Right atrium auricular region (tissue), 2 donors: Measurements from ENCODE around the gene COLEC11. TPM values are rescaled to one million over a fixed set of nuclear protein-coding genes. Genes with fewer than 3 reads are reported as not detected.
"Not testable (repeated sequence)": the region's sequence is repeated elsewhere in the genome, so short reads cannot be mapped to it uniquely, and the experiment has no call there.

Experiments used
- DNase-seq: peaks from one replicate; pipeline ENCODE4 v3.0.0-alpha.2; 2019; ENCODE audit warnings: low spot score
- H3K27ac ChIP-seq, 2 donors: fragments of 200-600 bp; sonication (generic); 1 replicate in 1 of 2; 2 replicates in 1 of 2; pipeline ENCODE4 v1.5.1; 2016 to 2019
- H3K27me3 ChIP-seq, 2 donors: fragments of 200-600 bp; sonication (generic); one replicate each; pipeline versions ENCODE4 v1.5.1 to v1.6.0; 2017 to 2019
- H3K36me3 ChIP-seq: fragments of 200-600 bp; sonication (generic); one replicate; pipeline ENCODE4 v1.5.1; 2016
- H3K4me1 ChIP-seq, 2 donors: fragments of 200-600 bp; sonication (generic); one replicate each; pipeline versions ENCODE4 v1.5.1 to v1.6.0; 2017 to 2019
- H3K4me3 ChIP-seq, 2 donors: fragments of 200-600 bp; sonication (generic); 1 replicate in 1 of 2; 2 replicates in 1 of 2; pipeline ENCODE4 v1.5.1; 2017 to 2019; ENCODE audit warnings: mild to moderate bottlenecking in 1 of 2, moderate library complexity in 1 of 2
- H3K9me3 ChIP-seq, 2 donors: fragments of 200-600 bp; sonication (generic); one replicate each; pipeline ENCODE4 v1.5.1; 2019
- CTCF ChIP-seq, 2 donors: fragments of 200-600 bp; sonication (generic); IDR thresholded peaks; one replicate each; pipeline ENCODE4 v1.5.1; 2019; ENCODE audit warnings: antibody characterized with exemption in 2 of 2
- total RNA-seq, 2 donors: library from RNA; depleted of rRNA; stranded (reverse); fragments of >200 nt; gene quantifications; one replicate each; pipeline ENCODE4 v1.1.0, GENCODE V29; 2016

The COLEC11 gene
- total RNA-seq, 2 donors from 2014 or later, result 27.8 to 56.6 TPM

GRCh38 chr2:3617198-3617890 lies 22.4 kb downstream of the COLEC11 start:
- TF ChIP-seq CTCF (IDR thresholded peaks at IDR 0.05), result no peak

GRCh38 chr2:3618367-3618766 lies 23.5 kb downstream of the COLEC11 start:
- Histone ChIP-seq H3K36me3 (no peaks in the 10 kb centered on the region), H3K27me3 (no peaks in the 10 kb centered on the region), H3K4me1 (no peaks in the 10 kb centered on the region), H3K4me3 (no peak overlapping the region), H3K9me3 (peaks cover 0 to 7% of the 10 kb centered on the region in 2 donors), H3K27ac (no peak overlapping the region)
- DNase-seq, result no peak
- TF ChIP-seq CTCF (IDR thresholded peaks at IDR 0.05), result no peak

More at GRCh38 chr2:3617198-3617890, 22.4 kb downstream of the COLEC11 start:
- Histone ChIP-seq H3K27me3 (no peaks in the 10 kb centered on the region), H3K36me3 (no peaks in the 10 kb centered on the region), H3K9me3 (peaks cover 0 to 7% of the 10 kb centered on the region in 2 donors), H3K27ac (no peak overlapping the region), H3K4me1 (no peaks in the 10 kb centered on the region), H3K4me3 (no peak overlapping the region)
- no peak for DNase-seq

GRCh38 chr2:3619033-3619432 lies 24.1 kb downstream of the COLEC11 start:
- H3K36me3 ChIP-seq, result no peaks in the 10 kb centered on the region
- no peak for TF ChIP-seq CTCF (IDR thresholded peaks at IDR 0.05)
- H3K4me1 ChIP-seq, result no peaks in the 10 kb centered on the region
- H3K4me3 ChIP-seq, result no peak overlapping the region
- H3K9me3 ChIP-seq, result peaks cover 0 to 7% of the 10 kb centered on the region in 2 donors
- no peaks in the 10 kb centered on the region for H3K27me3 ChIP-seq
- H3K27ac ChIP-seq, result no peak overlapping the region
- no peak for DNase-seq

- H3K27ac ChIP-seq, H3K9me3 ChIP-seq, H3K4me3 ChIP-seq, H3K4me1 ChIP-seq, DNase-seq, H3K27me3 ChIP-seq, H3K36me3 ChIP-seq: not testable (repeated sequence)
Observed at GRCh38 chr2:3619661-3620060, 24.7 kb downstream of the COLEC11 start.

- H3K4me1 ChIP-seq, result peaks cover 0 to under 1% of the 10 kb centered on the region in 2 donors
- H3K36me3 ChIP-seq, result no peaks in the 10 kb centered on the region
- no peak for TF ChIP-seq CTCF (IDR thresholded peaks at IDR 0.05)
- no peak for DNase-seq
- no peak overlapping the region for H3K27ac ChIP-seq
- H3K9me3 ChIP-seq, result no peaks in the 10 kb centered on the region
- H3K4me3 ChIP-seq, result no peak overlapping the region
- no peaks in the 10 kb centered on the region for H3K27me3 ChIP-seq
Observed at GRCh38 chr2:3620834-3621233, 25.9 kb downstream of the COLEC11 start.

GRCh38 chr2:3622967-3623366 lies 28.1 kb downstream of the COLEC11 start:
- Histone ChIP-seq H3K27me3 (no peaks in the 10 kb centered on the region), H3K36me3 (no peaks in the 10 kb centered on the region), H3K9me3 (no peaks in the 10 kb centered on the region), H3K4me3 (no peak overlapping the region), H3K4me1 (peaks cover 0 to 9% of the 10 kb centered on the region in 2 donors), H3K27ac (no peak overlapping the region)
- no peak for DNase-seq
- TF ChIP-seq CTCF (IDR thresholded peaks at IDR 0.05), result no peak
